Measurements from ENCODE around the gene CHI3L1. TPM values are rescaled to one million over a fixed set of nuclear protein-coding genes. Genes with fewer than 3 reads are reported as not detected.

The CHI3L1 gene
- total and polyA plus RNA-seq, 2 donors from 2014 or later: 49.5 to 96.6 TPM

DNA sequence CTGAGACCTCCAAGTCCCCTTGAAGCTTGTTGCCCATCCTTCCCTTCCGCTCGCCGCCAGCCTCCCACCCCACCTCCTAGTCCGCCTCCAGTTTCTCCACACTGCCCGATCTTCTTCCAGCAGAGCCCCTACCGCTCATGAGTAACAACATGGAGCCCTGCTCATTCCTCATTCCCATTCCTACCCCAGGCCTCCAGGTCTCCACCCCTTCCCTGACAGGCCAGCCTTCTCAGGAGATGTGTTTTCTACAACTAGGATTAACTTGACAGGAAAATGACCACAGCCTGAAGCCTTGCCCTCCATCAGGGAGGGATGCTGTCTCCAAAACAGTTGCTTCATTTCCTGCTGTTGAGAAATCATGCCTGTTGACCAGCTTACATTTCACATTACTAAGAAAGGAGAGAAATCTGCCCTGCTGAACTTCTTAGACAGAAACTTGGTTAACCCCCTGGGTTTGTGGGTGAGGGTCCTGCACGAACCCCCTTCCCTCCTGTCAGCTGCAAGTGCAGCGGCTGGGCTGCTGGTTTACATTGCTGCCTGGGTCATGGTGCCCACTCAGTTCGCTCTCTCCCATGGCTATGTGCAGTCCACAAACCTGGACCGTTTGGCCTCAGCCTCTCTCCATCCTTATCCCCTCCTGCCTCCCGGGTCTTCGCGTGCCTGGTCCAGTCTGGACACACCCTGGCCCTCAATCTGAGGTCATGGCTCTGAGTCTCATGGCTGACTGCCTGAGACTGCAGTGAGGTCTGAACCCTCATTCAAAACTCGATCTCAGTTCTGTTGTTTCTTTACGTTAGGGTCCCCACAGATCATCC lies 16.1 kb upstream of the CHI3L1 start:
- no peak for FAIRE-seq
- intact Hi-C loops (cut with DNase I): no loop called here

DNA sequence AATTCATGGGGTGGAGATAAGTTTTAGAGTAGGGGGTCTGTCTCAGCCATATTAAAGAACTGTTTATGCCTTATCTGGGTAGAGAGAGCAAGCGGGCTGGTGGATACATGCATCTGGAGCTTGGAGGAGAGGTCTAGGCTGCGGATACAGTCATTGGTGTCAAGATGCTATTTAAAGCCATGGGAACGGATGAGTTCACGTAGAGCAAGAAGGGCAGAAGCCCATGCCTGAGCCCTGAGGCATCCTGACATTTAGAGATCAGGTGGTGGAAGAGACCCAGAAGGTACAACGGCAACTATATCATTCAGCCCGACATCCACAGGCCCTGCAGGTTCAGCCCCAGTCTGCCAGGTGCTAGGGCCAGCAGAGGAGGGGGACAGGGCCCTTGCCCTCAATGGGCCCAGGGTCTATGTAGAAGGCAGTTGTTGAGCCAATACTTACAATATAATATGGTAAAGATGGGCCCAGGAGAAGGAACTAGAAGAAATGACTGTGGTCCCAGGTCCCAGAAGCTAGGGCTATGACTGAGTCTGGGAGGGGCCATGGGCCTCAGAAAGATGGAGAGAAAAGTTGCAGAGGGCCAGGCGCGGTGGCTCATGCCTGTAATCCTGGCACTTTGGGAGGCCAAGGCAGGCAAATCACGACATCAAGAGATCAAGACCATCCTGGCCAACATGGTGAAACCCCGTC lies 15.2 kb upstream of the CHI3L1 start:
- intact Hi-C loops (cut with DNase I): no loop called here
- FAIRE-seq (no peak), DNase-seq (no peak)
- Histone ChIP-seq H3K27me3 (ENCODE audit: control insufficient read depth, insufficient read depth, low read length) (no peaks in the 10 kb centered on the region), H3K9ac (ENCODE audit: low read length in 3 of 3) (no peak overlapping the region), H3K9me3 (ENCODE audit: control insufficient read depth in 2 of 3, insufficient read depth in 1 of 3, low read length in 3 of 3) (no peaks in the 10 kb centered on the region), H3K4me1 (ENCODE audit: control insufficient read depth in 2 of 3, insufficient read depth in 2 of 3, low read depth in 1 of 3, low read length in 3 of 3) (no peaks in the 10 kb centered on the region), H3K27ac (ENCODE audit: low read depth in 2 of 2, low read length in 2 of 2) (no peak overlapping the region), H3K4me3 (ENCODE audit: low read length in 3 of 3) (no peak overlapping the region), H3K36me3 (ENCODE audit: control insufficient read depth in 2 of 3, insufficient read depth in 3 of 3, low read length in 3 of 3) (no peaks in the 10 kb centered on the region)
- TF ChIP-seq, protein P1, sequence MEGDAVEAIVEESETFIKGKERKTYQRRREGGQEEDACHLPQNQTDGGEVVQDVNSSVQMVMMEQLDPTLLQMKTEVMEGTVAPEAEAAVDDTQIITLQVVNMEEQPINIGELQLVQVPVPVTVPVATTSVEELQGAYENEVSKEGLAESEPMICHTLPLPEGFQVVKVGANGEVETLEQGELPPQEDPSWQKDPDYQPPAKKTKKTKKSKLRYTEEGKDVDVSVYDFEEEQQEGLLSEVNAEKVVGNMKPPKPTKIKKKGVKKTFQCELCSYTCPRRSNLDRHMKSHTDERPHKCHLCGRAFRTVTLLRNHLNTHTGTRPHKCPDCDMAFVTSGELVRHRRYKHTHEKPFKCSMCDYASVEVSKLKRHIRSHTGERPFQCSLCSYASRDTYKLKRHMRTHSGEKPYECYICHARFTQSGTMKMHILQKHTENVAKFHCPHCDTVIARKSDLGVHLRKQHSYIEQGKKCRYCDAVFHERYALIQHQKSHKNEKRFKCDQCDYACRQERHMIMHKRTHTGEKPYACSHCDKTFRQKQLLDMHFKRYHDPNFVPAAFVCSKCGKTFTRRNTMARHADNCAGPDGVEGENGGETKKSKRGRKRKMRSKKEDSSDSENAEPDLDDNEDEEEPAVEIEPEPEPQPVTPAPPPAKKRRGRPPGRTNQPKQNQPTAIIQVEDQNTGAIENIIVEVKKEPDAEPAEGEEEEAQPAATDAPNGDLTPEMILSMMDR (IDR thresholded peaks at IDR 0.05; ENCODE audit: borderline replicate concordance, extremely low read depth, insufficient read depth): no peak

More for the DNA sequence above, 16.1 kb upstream of the CHI3L1 start:
- H3K9me3 ChIP-seq (ENCODE audit: control insufficient read depth in 2 of 3, insufficient read depth in 1 of 3, low read length in 3 of 3): no peaks in the 10 kb centered on the region
- no peaks in the 10 kb centered on the region for H3K36me3 ChIP-seq (ENCODE audit: control insufficient read depth in 2 of 3, insufficient read depth in 3 of 3, low read length in 3 of 3)
- TF ChIP-seq, protein P1 (IDR thresholded peaks at IDR 0.05; ENCODE audit: borderline replicate concordance, extremely low read depth, insufficient read depth): no peak
- no peaks in the 10 kb centered on the region for H3K27me3 ChIP-seq (ENCODE audit: control insufficient read depth, insufficient read depth, low read length)
- H3K9ac ChIP-seq (ENCODE audit: low read length in 3 of 3): no peak overlapping the region
- H3K4me3 ChIP-seq (ENCODE audit: low read length in 3 of 3): no peak overlapping the region
- no peaks in the 10 kb centered on the region for H3K4me1 ChIP-seq (ENCODE audit: control insufficient read depth in 2 of 3, insufficient read depth in 2 of 3, low read depth in 1 of 3, low read length in 3 of 3)
- no peak overlapping the region for H3K27ac ChIP-seq (ENCODE audit: low read depth in 2 of 2, low read length in 2 of 2)
- DNase-seq: peak in 2 of 5 donors; percentile 17 to 77

DNA sequence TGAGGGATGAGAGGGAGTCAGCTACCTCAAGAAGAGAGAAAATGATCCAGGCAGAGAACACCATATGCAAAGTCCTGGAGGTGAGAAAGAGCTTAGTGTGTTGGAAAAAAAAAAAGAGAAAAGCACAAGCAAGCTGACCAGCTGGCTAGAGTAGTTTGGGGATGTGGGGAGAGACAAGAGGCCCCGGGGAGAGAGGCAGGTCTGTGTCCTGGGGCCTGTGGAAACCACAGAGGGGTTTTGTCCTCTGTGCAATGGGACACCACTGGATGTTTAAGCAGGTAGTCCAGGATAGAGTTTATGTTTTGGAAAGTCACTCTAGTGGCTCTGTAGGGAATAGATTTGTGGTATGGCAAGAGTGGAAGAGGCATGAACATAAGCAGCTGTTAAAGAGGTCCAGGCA lies 14.4 kb upstream of the CHI3L1 start:
- no peaks in the 10 kb centered on the region for H3K36me3 ChIP-seq (ENCODE audit: control insufficient read depth in 2 of 3, insufficient read depth in 3 of 3, low read length in 3 of 3)
- H3K27ac ChIP-seq (ENCODE audit: low read depth in 2 of 2, low read length in 2 of 2): no peak overlapping the region
- TF ChIP-seq, protein P1 (IDR thresholded peaks at IDR 0.05; ENCODE audit: borderline replicate concordance, extremely low read depth, insufficient read depth): no peak
- H3K9ac ChIP-seq (ENCODE audit: low read length in 3 of 3): no peak overlapping the region
- DNase-seq (no peak), FAIRE-seq (no peak)
- no peaks in the 10 kb centered on the region for H3K9me3 ChIP-seq (ENCODE audit: control insufficient read depth in 2 of 3, insufficient read depth in 1 of 3, low read length in 3 of 3)
- no peaks in the 10 kb centered on the region for H3K27me3 ChIP-seq (ENCODE audit: control insufficient read depth, insufficient read depth, low read length)
- H3K4me1 ChIP-seq (ENCODE audit: control insufficient read depth in 2 of 3, insufficient read depth in 2 of 3, low read depth in 1 of 3, low read length in 3 of 3): no peaks in the 10 kb centered on the region
- intact Hi-C loops (cut with DNase I): no loop called here
- H3K4me3 ChIP-seq (ENCODE audit: low read length in 3 of 3): no peak overlapping the region
